GM12872 (cell line): ENCODE results near the gene SP8.

ENCODE experiments used
- CTCF ChIP-seq: IDR thresholded peaks from 3 replicates; pipeline ENCODE4 v1.5.1; 2011; ENCODE audit warnings: low read depth, mild to moderate bottlenecking, low read length, moderate library complexity; ENCODE audit not compliant: insufficient read depth

SP8 gene

DNA sequence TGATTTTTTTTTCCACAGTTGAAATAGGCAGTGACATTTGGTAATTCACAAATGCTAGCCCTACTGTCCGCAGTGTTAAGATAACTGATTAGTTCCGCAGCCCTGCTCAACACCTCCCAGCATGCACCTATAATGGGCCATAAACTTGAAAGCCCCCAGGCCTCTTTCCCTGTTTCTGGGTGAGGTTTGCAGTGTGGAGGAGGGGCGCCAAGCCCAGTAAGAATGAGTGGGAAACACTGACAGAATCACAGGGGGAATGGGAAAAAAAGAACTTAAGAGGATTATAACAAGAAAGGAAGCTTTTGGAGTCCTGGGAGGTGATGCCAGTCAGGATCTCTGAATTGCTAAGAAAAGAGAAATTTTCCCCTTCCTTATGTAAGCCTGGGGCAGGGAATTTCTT is 39.6 kb upstream of the SP8 start:
- no peak for TF ChIP-seq CTCF

DNA sequence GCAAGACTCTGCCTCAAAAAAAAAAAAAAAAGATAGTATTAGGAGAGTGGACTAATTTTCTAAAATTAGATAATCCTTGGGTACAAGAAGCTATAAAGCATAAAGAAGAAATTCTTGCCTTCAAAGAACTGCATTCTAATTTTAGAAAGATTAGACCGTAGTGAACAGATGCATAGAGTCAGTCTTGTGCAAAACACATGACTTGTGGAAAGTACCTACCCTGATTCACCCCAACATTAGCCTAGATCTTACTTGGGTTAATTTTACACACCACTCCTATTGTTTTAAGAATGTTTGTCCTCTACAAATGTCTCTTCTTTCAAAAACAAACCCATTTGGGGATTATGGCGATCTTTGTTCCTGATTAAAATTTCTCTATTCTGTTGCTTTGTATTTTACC is 38.9 kb upstream of the SP8 start:
- no peak for TF ChIP-seq CTCF

DNA sequence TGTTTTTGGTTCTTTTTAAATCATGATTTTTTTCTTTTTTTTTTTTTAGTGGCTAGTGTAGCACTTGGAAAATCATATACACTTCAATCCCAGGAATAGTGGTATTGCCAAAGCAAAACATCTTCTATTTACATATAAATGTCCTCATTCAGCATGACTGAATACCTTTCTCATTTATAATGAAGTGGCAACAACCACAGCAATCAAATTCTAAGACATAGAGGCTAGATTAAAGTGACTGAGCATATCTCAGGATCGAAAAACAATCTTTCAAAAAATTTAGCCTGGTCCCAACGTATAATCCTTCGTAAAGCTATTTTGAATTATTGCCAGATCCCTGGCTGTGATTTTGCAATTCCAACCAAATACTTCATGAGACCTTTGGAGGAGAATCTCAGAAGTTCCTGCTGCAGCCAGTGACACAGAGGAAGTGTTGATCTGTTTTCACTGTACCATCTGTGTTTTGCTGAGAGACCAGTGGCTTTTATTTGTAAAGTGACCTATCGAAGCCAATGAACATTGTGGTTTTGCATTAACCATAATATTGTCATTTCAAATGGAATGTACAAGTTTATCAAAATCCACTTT is 29.8 kb upstream of the SP8 start:
- TF ChIP-seq CTCF: no peak

GRCh38 chr7:20804345-20804744 is 17.7 kb upstream of the SP8 start:
- no peak for TF ChIP-seq CTCF

DNA sequence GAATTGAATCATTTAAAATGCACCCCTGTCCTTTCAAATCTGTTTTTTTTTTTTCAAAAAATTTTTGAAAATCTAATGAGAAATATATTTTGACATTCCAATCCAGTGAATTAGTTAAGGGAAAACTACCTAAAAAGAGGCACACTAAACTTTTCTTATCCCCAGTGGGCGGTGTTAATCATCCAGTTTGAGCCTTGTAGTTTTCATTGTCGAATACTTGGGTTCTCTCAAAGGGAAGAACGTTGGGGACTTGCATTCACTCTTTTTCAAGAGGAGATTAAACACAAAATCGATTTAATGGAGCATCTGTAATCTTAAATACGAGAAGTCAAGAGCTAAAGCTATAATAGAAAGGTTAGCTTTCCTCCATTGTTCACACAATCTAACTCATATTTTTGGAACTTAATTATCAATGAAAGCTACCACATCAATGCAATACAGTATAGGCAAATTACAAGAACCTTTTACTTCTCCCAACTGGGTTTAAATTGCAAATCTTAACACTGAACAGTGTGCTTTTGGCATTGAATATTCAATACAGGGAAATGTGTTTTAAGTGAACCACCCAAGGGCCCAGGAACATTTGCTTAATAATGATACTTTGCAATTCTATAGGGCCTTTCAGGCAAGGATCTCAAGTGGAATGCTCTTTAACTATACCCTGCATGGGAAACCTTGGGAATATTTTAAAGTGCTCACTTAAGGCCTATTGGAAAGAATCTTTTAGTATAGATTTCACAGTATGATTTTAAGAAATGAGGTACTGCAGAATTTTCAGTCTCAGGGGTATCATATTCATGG is 13.1 kb upstream of the SP8 start:
- no peak for TF ChIP-seq CTCF

- no peak for TF ChIP-seq CTCF
Measured at GRCh38 chr7:20798694-20799121, 12.0 kb upstream of the SP8 start.

DNA sequence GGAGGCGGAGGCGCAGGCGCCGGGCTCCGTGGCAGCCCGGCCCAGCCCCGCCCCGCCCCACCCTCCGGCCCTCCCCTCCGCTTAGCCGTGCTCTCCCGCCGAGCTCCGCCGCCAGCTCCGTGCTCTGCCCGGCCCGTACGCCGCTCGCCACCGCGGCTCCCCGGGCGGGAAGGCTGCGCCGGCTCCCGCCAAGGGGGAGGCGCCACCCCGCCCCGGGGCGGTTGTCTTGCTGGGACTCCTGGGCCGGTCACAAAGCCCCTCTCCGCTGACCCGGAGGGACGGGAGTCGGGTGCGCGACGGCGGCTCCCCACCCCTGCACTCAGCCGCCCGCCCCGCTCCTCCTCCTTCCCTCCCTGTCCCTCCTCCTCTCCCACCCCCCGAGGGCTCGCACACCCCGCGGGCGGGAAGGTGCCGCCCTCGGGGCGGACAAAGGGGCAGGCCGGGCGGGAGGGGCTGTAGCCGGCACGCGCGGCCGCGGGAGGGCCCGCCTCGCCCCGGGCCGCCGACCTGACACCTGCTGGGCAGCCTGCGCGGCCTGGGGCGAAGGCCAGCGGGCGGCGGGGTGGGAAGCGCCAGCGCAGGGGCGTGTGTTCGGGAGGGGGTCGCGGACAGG is 11.5 kb upstream of the SP8 start:
- TF ChIP-seq CTCF: no peak
